K562 (cell line): ENCODE results near the gene SLC22A23. TPM values are rescaled to one million over a fixed set of nuclear protein-coding genes. Genes with fewer than 3 reads are reported as not detected.

Source experiments
- CGGBP1 ChIP-seq: fragments of 250-450 bp; sonication (Bioruptor Pico); IDR thresholded peaks from 2 replicates; pipeline ENCODE4 v1.9.0; 2021; ENCODE audit warnings: mild to moderate bottlenecking
- CSDE1 ChIP-seq, 2 experiments: fragments of 450-650 bp; IDR thresholded peaks; 2 replicates each; pipeline ENCODE4 v1.6.1; 2016; ENCODE audit warnings: mild to moderate bottlenecking in 1 of 2
- E4F1 ChIP-seq: fragments of 250-450 bp; sonication (Bioruptor Pico); IDR thresholded peaks from 2 replicates; pipeline ENCODE4 v1.5.0; 2021; ENCODE audit warnings: mild to moderate bottlenecking, borderline replicate concordance
- HNRNPK ChIP-seq: fragments of 200-400 bp; formaldehyde crosslinking; IDR thresholded peaks from one replicate; pipeline ENCODE4 v1.6.1; 2018; ENCODE audit warnings: mild to moderate bottlenecking, low read depth, low read length; ENCODE audit not compliant: poor library complexity, severe bottlenecking
- HOMEZ ChIP-seq: fragments of 250-450 bp; sonication (Bioruptor Pico); IDR thresholded peaks from 2 replicates; pipeline ENCODE4 v1.4.0; 2020; ENCODE audit warnings: mild to moderate bottlenecking, moderate library complexity
- MAFK ChIP-seq: IDR thresholded peaks from 2 replicates; pipeline ENCODE4 v1.6.1; 2011; ENCODE audit warnings: low read length, improper control_type of control experiment
- MBD1 ChIP-seq: fragments of 250-450 bp; sonication (Bioruptor Pico); IDR thresholded peaks from 2 replicates; pipeline ENCODE4 v1.8.0; 2022; ENCODE audit warnings: inconsistent platforms
- MEF2D ChIP-seq: conservative IDR thresholded peaks from 2 replicates; pipeline ENCODE4 v1.6.1; 2016; ENCODE audit warnings: low read depth, missing genetic modification characterization, missing compliant biosample characterization
- MITF ChIP-seq: IDR thresholded peaks from 2 replicates; pipeline ENCODE4 v1.6.1; 2014; ENCODE audit warnings: antibody characterized with exemption
- NFE2 ChIP-seq: IDR thresholded peaks from 2 replicates; pipeline ENCODE4 v1.6.1; 2014; ENCODE audit warnings: antibody characterized with exemption, low read depth
- TCF7 ChIP-seq: sonication (generic); IDR thresholded peaks from 2 replicates; pipeline ENCODE4 v1.6.1; 2016; ENCODE audit warnings: antibody characterized with exemption, borderline replicate concordance
- TCFL5 ChIP-seq: fragments of 250-450 bp; sonication (Bioruptor Pico); conservative IDR thresholded peaks from 2 replicates; pipeline ENCODE4 v1.6.1; 2021; ENCODE audit warnings: mild to moderate bottlenecking, moderate library complexity, matching md5 sums
- XRCC3 ChIP-seq: fragments of 450-650 bp; IDR thresholded peaks from 2 replicates; pipeline ENCODE4 v1.6.1; 2017; ENCODE audit warnings: mild to moderate bottlenecking, moderate library complexity
- ZNF197 ChIP-seq: fragments of 200-800 bp; sonication (Bioruptor generic); IDR thresholded peaks from 2 replicates; pipeline ENCODE4 v1.6.1; 2016; ENCODE audit warnings: low read depth, missing genetic modification characterization, missing compliant biosample characterization
- ZNF253 ChIP-seq: fragments of 250-450 bp; sonication (Bioruptor Pico); conservative IDR thresholded peaks from 2 replicates; pipeline ENCODE4 v1.6.1; 2021; ENCODE audit warnings: mild to moderate bottlenecking
- ZNF263 ChIP-seq: sonication (generic); formaldehyde crosslinking; IDR thresholded peaks from 2 replicates; pipeline ENCODE4 v1.8.0; 2022; ENCODE audit warnings: mild to moderate bottlenecking, missing genetic modification reagents, borderline replicate concordance
- ZNF398 ChIP-seq: fragments of 250-450 bp; sonication (Bioruptor Pico); IDR thresholded peaks from 2 replicates; pipeline ENCODE4 v1.8.0; 2021; ENCODE audit warnings: moderate library complexity, mild to moderate bottlenecking, inconsistent platforms
- polyA plus RNA-seq, 8 experiments: library from polyadenylated mRNA; depleted of rRNA in 4 of 8; stranded (reverse) in 5 of 8; unstranded in 3 of 8; fragments of >200 nt; fragmentation: Nextera tagmentation in 2 of 8; fragmentation: Illumina TruSeq in 1 of 8; extraction: Ambion mirVana in 2 of 8; extraction: Trizol in 1 of 8; gene quantifications; 2 replicates each; pipeline versions ENCODE4 v1.2.1 to v1.2.3, GENCODE V29; 2011 to 2014; ENCODE audit warnings: inconsistent platforms in 1 of 8, missing spikeins in 1 of 8
- total RNA-seq, 7 experiments: library from RNA; depleted of rRNA in 6 of 7; stranded (reverse); fragments of >200 nt in 6 of 7; fragmentation: Illumina TruSeq in 2 of 7; extraction: Trizol in 2 of 7; gene quantifications; 2 replicates each; pipeline versions ENCODE4 v1.2.1 to v1.2.3, GENCODE V29; 2011 to 2021; ENCODE audit warnings: low replicate concordance in 1 of 7

SLC22A23 gene
- total and polyA plus RNA-seq, 9 of the 15 experiments (the other 6 are each of a cell fraction or from before 2014, with no cell fraction given): 0.30 to 8.7 (median 2.5) TPM

GRCh38 chr6:3228771-3229565, 227.9 kb downstream of the SLC22A23 start (continued):
- no peak for TF ChIP-seq E4F1 (CRISPR knock-in tag)
- no peak for TF ChIP-seq MBD1
- no peak for TF ChIP-seq CGGBP1 (CRISPR knock-in tag)
- TF ChIP-seq HNRNPK: no peak
- no peak for TF ChIP-seq MITF
- TF ChIP-seq XRCC3: no peak
- no peak for TF ChIP-seq MEF2D (tag)
- no peak for TF ChIP-seq TCF7
- TF ChIP-seq NFE2: no peak
- TF ChIP-seq ZNF398 (CRISPR knock-in tag): no peak
- no peak for TF ChIP-seq ZNF197
- TF ChIP-seq HOMEZ: no peak
- TF ChIP-seq MAFK: no peak
- no peak for TF ChIP-seq CSDE1 (IDR thresholded peaks at IDR 0.05)
- TF ChIP-seq TCFL5: no peak
- TF ChIP-seq ZNF263 (CRISPR knock-in tag): no peak
- TF ChIP-seq ZNF253 (CRISPR knock-in tag): no peak
